Esophagus squamous epithelium (tissue), 5 donors: ENCODE data around the gene PPIP5K2. TPM values are rescaled to one million over a fixed set of nuclear protein-coding genes. Genes with fewer than 3 reads are reported as not detected.

ENCODE experiments used
- DNase-seq: peaks from one replicate; lab custom pipeline; 2025; lab: John Stamatoyannopoulos, UW
- H3K27ac ChIP-seq, 4 donors: fragments of 200-600 bp; sonication (generic); one replicate each; pipeline ENCODE4 v1.5.1; 2016 to 2019; ENCODE audit warnings: mild to moderate bottlenecking in 1 of 4
- H3K27me3 ChIP-seq, 4 donors: fragments of 200-600 bp; sonication (generic); 1 replicate in 3 of 4; 2 replicates in 1 of 4; pipeline versions ENCODE4 v1.5.1 to v1.6.0; 2017 to 2021; ENCODE audit warnings: antibody characterized with exemption in 1 of 4
- H3K36me3 ChIP-seq, 3 donors: fragments of 200-600 bp; sonication (generic); one replicate each; pipeline ENCODE4 v1.5.1; 2016 to 2019
- H3K4me1 ChIP-seq, 3 donors: fragments of 200-600 bp; sonication (generic); one replicate each; pipeline ENCODE4 v1.5.1; 2017 to 2019
- H3K4me3 ChIP-seq, 4 donors: fragments of 200-600 bp; sonication (generic); 1 replicate in 3 of 4; 2 replicates in 1 of 4; pipeline ENCODE4 v1.5.1; 2016 to 2019; ENCODE audit warnings: mild to moderate bottlenecking in 2 of 4, moderate library complexity in 1 of 4
- H3K9me3 ChIP-seq, 3 donors: fragments of 200-600 bp; sonication (generic); one replicate each; pipeline ENCODE4 v1.5.1; 2016 to 2019
- CTCF ChIP-seq, 6 experiments: fragments of 450-650 bp in 4 of 6; fragments of 200-600 bp in 2 of 6; sonication (generic) in 2 of 6; IDR thresholded peaks; one replicate each; pipeline ENCODE4 v1.5.1; 2016 to 2019; ENCODE audit warnings: antibody characterized with exemption in 6 of 6, mild to moderate bottlenecking in 4 of 6, moderate library complexity in 4 of 6
- POLR2A ChIP-seq, 4 donors: fragments of 450-650 bp; IDR thresholded peaks; one replicate each; pipeline ENCODE4 v1.6.1; 2017; ENCODE audit warnings: antibody characterized with exemption in 4 of 4, mild to moderate bottlenecking in 4 of 4, moderate library complexity in 3 of 4
- WGBS, 2 donors: methylation state at CpG; one replicate each; pipeline ENCODE4 v1.1.5; 2018; 5-methylcytosine and 5-hydroxymethylcytosine counted together
- intact Hi-C: fragments of 100-400 bp; cut with DNase I; formaldehyde crosslinking; loops from one replicate; pipeline ENCODE4 v1.15.0; 2022
- total RNA-seq, 4 donors: library from RNA; depleted of rRNA; stranded (reverse); fragments of >200 nt; gene quantifications; one replicate each; pipeline ENCODE4 v1.1.0, GENCODE V29; 2016
- donor health status: DM: yes; HTN: yes; CAD: no.

PPIP5K2 gene
- total RNA-seq, 4 donors from 2014 or later: 11.4 to 36.2 (median 21.8) TPM

GRCh38 chr5:103210952-103211351, 90.9 kb downstream of the PPIP5K2 start:
- intact Hi-C loops: no loop called here
- Histone ChIP-seq H3K9me3 (no peaks in the 10 kb centered on the region), H3K4me1 (no peaks in the 10 kb centered on the region), H3K36me3 (peaks cover 0 to 12% (median 0%) of the 10 kb centered on the region in 3 donors), H3K4me3 (no peak overlapping the region), H3K27ac (no peak overlapping the region), H3K27me3 (no peaks in the 10 kb centered on the region)
- DNase-seq: no peak
- WGBS, 2 donors: 89 to 95% methylated on average over 2 of the region's 2 CpGs
- TF ChIP-seq CTCF (IDR thresholded peaks at IDR 0.05) (no peak), POLR2A (IDR thresholded peaks at IDR 0.05) (no peak)

GRCh38 chr5:103211576-103212561, 91.8 kb downstream of the PPIP5K2 start:
- intact Hi-C loops: no loop called here
- Histone ChIP-seq H3K9me3 (no peaks in the 10 kb centered on the region), H3K4me1 (no peaks in the 10 kb centered on the region), H3K4me3 (no peak overlapping the region), H3K36me3 (peaks cover 0 to 3% (median 0%) of the 10 kb centered on the region in 3 donors), H3K27ac (no peak overlapping the region), H3K27me3 (no peaks in the 10 kb centered on the region)
- no peak for DNase-seq
- no peak for TF ChIP-seq POLR2A (IDR thresholded peaks at IDR 0.05)
- no peak for TF ChIP-seq CTCF (IDR thresholded peaks at IDR 0.05)
- 55 to 69% methylated on average over 2 of the region's 2 CpGs for WGBS, 2 donors

- intact Hi-C loops: no loop called here
- TF ChIP-seq POLR2A (IDR thresholded peaks at IDR 0.05) (no peak), CTCF (IDR thresholded peaks at IDR 0.05) (no peak)
- WGBS, 2 donors: 17 to 33% methylated on average over 2 of the region's 2 CpGs
- Histone ChIP-seq H3K27ac (no peak overlapping the region), H3K36me3 (no peaks in the 10 kb centered on the region), H3K9me3 (no peaks in the 10 kb centered on the region), H3K4me3 (no peak overlapping the region), H3K4me1 (no peaks in the 10 kb centered on the region), H3K27me3 (no peaks in the 10 kb centered on the region)
- no peak for DNase-seq
These were observed 96.0 kb downstream of the PPIP5K2 start for GRCh38 chr5:103216137-103216536.

- no peak for TF ChIP-seq POLR2A (IDR thresholded peaks at IDR 0.05)
- no peak for TF ChIP-seq CTCF (IDR thresholded peaks at IDR 0.05)
- Histone ChIP-seq H3K9me3 (no peaks in the 10 kb centered on the region), H3K27ac (no peak overlapping the region), H3K4me1 (no peaks in the 10 kb centered on the region), H3K27me3 (no peaks in the 10 kb centered on the region), H3K4me3 (no peak overlapping the region), H3K36me3 (no peaks in the 10 kb centered on the region)
- WGBS, 2 donors: 69 to 71% methylated on average over 2 of the region's 2 CpGs
- intact Hi-C loops: no loop called here
- no peak for DNase-seq
These were observed 96.6 kb downstream of the PPIP5K2 start for GRCh38 chr5:103216697-103217096.

GRCh38 chr5:103217101-103217500, 97.0 kb downstream of the PPIP5K2 start:
- Histone ChIP-seq H3K4me1 (no peaks in the 10 kb centered on the region), H3K27ac (no peak overlapping the region), H3K4me3 (no peak overlapping the region), H3K36me3 (no peaks in the 10 kb centered on the region), H3K27me3 (no peaks in the 10 kb centered on the region), H3K9me3 (no peaks in the 10 kb centered on the region)
- TF ChIP-seq POLR2A (IDR thresholded peaks at IDR 0.05): no peak
- TF ChIP-seq CTCF (IDR thresholded peaks at IDR 0.05): no peak
- no peak for DNase-seq
- intact Hi-C loops: no loop called here
